T-helper 1 cell treated with Interleukin-12 subunit alpha and Interleukin-12 subunit beta and Interleukin-4 antibody, amounts not matched to agents 30 ng/mL and 1 ng/mL, for 36 hours (primary cell): Measurements from ENCODE around the gene PNMA8A. TPM values are rescaled to one million over a fixed set of nuclear protein-coding genes. Genes with fewer than 3 reads are reported as not detected.
"Not testable (repeated sequence)": the region's sequence is repeated elsewhere in the genome, so short reads cannot be mapped to it uniquely, and the experiment has no call there.

ENCODE experiments used
- intact Hi-C: fragments of 100-400 bp; cut with micrococcal nuclease; formaldehyde crosslinking; loops from one replicate; pipeline ENCODE4 v1.15.1; 2024
- total RNA-seq: library from RNA; stranded (reverse); gene quantifications from 2 replicates; pipeline ENCODE4 v1.2.3, GENCODE V29; 2022

PNMA8A gene
- total RNA-seq: not detected in 2 replicates

DNA sequence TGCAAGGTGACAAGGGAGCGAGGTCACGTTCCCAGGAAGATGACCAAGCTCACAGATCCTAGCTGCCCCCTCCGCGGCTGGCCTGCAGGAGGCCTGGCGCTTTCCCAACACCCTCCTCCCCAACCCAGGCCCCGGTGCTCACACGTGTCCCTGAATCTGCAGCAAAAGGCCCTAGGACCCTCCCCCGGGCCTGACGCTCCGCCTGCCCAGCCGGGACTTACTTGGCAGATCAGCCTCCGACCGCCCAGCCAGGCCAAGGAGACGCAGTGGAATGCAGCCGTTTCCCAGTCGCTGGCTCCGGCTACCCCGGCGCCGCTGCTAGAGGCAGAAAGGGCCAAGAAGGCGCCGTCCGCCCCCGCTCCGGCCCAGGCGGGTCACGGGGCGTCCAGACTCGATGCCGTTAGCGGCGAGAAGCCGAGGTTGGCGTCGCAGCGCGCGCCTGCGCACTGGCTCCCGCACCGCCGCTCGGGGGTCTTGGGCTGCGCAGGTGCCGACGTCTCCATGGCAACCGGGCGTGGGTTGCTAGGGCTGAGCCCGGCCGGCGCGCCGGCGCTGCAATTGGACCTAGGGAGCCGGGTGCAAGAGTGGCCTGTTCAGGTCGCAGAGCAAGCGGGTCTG, at the start of gene PNMA8A:
TSS of gene PNMA8A (minus strand) at position 448 of the 618 bp plus-strand sequence. CDS start 528 bp downstream, outside the sequence.
- intact Hi-C loops: no loop called here

DNA sequence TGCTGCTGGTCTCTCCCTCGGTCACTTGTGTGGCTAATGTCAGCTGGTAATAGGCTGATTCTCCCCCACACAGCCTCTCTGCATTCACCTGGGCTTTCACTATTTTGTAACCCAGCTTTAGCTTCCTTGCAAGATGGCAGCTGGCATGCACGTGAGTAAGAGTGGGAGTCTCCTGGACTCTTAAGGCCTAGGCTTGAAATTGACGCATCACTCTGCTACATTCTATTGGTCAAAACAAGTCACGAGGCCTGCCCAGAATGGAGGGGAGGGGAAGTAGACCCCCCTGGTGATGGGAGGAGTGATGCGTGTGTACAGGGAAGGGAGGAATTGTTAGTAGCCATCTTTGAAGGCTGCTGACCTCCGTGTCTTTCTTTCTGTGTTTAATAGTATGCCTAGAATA, 49.3 kb upstream of the PNMA8A start:
- intact Hi-C loops: no loop called here

DNA sequence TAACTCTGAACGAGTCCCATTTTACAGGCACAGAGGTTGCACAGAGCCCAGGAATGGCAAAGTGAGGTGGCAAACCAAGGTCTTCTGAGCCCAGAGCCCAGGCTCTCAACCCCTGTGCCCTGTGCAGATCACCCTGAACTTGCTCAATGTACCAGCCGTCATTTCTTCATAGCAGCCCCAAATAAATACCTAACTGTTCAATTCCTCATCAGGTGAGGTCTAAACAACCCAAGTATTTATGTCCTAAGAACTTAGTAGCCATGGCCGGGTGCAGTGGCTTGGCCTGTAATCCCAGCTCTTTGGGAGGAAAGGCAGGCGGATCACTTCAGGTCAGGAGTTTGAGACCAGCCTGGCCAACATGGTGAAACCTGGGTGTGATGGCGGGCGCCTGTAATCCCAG, 46.1 kb upstream of the PNMA8A start:
- intact Hi-C loops: no loop called here

DNA sequence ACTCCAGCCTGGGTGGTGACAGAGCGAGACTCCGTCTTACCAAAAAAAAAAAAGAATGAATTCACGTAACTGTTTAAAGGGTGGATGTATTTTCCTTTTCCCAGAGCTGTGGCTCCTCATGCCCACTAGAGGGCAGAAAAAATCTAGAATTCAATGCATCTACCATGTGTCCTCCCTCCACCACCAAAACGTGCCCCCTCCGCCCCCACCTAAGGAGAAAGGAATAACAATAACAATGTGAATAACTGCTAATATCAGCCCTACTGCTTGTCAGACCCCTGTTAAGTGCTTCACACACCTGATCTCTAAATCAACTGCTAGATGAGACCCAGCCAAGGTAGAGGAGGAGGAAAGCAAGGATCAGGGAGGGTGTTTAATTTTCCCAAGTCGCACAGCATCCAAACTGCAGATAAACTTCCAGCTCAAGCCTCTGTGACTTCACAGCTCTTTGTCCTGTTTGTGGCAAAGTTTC, 44.6 kb upstream of the PNMA8A start:
- intact Hi-C loops: loop anchor here (1.0 kb wide), 1 partner anchor 26 kb away; no protein-coding TSS in a partner anchor

DNA sequence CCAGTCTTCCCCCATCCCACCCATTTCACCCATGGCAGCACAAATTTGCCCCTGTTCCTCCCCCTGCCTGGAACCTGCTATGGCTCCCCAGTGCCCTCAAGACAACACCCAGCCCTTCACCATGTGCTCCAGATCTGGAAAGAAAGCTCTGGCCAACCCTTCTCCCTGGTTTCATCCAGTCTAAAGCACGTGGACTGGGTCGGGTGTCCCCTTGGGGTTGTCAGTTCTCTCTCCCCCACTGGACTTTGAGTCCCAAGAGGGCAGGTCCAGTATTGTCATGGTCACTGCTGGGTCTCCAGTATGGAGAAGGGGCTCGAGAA, 43.9 kb upstream of the PNMA8A start:
- intact Hi-C loops: loop anchor here (1.0 kb wide), 1 partner anchor 27 kb away; no protein-coding TSS in a partner anchor

- intact Hi-C loops: loop anchor here (1.0 kb wide), 1 partner anchor 28 kb away; no protein-coding TSS in a partner anchor
Measured at GRCh38 chr19:46514589-46515289, 43.4 kb upstream of the PNMA8A start.

DNA sequence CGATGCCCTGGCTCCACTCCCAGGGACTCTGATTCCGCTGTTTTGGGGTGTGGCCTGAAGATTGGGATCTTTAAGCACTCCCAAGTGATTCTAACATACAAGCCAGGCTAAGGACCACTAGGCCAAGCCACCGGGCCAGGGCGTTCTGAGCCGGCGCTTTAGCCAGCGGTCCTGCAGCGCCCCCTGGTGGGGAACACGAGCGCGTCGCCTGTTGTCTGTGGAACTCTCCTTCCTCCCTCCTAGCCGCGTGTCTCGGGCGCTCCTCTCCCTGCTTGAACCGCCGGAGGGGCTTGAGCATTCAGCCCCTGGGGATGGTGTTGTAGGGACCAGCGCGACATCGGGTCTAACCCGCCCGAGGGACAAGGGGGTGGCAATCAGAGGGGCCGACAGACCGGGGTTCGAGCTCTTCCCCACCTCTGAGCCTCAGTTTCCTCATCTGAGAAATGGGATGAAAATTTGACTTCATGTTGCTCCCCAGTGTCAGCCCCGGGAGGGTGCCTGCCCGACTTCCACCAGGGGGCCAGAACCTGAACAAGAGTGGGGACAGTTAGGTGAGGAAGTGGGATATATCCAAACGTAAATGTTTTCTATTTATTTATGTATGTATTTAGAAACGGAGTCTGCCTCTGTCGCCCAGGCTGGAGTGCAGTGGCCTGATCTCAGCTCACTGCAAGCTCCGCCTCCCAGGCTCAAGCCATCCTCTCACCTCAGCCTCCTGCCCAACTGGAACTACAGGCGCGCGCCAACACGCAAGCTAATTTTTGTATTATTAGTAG, 42.3 kb upstream of the PNMA8A start:
- intact Hi-C loops: loop anchor here (1.0 to 2.0 kb wide), 4 partner anchors 15 to 233 kb away; no protein-coding TSS in a partner anchor

DNA sequence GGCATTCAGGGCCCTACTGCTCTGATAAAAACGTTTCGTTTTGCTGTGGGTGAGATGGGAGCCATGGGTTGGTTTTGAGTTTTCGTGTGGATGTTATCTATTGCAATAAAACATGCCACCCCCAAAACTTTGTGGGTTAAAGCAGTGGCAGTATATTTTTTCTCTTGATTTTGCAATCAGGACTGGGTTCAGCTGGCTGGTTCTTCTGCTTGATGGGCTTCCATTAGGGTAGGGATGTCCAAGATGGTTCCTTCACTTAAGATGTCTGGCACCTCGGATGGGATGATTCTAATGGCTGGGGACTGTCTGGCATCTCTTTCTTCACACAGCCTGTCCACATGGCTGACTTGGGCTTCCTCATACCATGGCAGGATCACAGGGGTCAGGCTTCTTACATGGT, 39.9 kb upstream of the PNMA8A start:
- intact Hi-C loops: no loop called here

DNA sequence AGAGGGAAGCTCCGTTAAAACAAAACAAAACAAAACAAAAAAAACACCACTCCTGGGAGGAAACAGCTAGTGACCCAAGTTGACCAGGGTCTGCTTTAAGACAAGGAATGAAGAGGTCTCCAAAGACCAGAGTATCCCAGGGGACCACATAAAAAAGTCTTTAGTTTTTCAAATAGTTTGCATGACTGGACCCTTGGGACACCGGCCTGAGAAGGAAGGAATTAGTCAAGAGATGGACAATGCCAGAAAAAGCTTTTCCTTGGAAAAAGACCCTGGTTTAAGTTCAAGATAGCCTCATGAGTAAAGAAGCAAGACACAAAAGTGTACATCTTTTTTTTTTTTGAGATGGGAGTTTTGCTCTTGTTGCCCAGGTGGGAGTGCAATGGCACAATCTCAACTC, 36.8 kb upstream of the PNMA8A start:
- intact Hi-C loops: no loop called here

DNA sequence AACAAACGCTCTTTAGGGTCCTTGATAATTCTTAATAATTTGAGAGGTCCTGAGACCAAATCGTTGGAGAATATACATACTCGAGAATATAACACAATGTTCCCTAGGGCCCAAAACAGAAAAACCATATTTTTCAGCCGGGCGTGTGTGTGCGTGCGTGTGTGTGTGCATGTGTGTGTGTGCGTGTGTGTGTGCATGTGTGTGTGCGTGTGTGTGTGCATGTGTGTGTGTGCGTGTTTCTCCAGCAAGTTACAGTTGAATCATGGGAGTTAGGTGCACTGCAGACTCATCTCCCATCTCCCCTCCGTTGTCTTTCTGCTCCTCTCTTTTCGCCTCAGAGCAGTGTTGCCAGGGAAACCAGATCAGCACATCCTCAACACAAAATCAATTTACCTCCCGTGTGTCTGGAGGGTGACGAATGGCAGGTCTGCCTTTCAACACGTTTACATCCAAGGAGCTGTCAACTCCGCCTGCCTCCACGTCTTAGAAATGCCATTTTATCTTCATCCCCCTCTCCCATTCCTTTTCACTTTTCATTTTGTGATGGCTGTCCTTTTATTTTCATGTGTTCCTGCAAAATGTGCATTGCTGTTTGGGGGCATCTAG, 32.6 kb upstream of the PNMA8A start:
- intact Hi-C loops: no loop called here

GRCh38 chr19:46502891-46503290, 31.5 kb upstream of the PNMA8A start:
- intact Hi-C loops: no loop called here

- intact Hi-C loops: no loop called here
Measured at GRCh38 chr19:46499692-46500091, 28.3 kb upstream of the PNMA8A start.

GRCh38 chr19:46497773-46498172, 26.4 kb upstream of the PNMA8A start:
- intact Hi-C loops: no loop called here

- intact Hi-C loops: not testable (repeated sequence)
Measured at GRCh38 chr19:46496886-46497285, 25.5 kb upstream of the PNMA8A start.

GRCh38 chr19:46496304-46496703, 24.9 kb upstream of the PNMA8A start:
- intact Hi-C loops: no loop called here

DNA sequence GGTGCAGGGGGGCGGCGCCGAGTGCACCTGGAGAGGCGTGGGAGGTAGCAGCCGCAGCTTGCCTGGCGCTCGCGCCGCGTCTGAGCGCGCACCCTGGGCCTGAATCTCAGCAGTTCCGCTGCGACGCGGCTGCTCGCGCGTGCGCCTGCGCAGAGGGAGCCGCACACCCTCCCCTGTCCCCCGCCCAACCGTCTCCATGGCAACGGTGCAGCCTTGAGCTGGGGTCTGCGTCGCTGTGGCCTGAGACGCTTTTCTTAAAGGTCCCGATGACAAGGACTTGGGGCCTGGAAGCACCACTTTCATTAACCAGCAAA, 24.4 kb upstream of the PNMA8A start, which contains the start of gene PNMA8B:
TSS of gene PNMA8B (minus strand) at position 82 of the 314 bp plus-strand sequence. CDS start 402 bp downstream, outside the sequence.
- intact Hi-C loops: no loop called here

- intact Hi-C loops: loop anchor here (5.0 kb wide), 1 partner anchor 418 kb away; no protein-coding TSS in a partner anchor
Measured at GRCh38 chr19:46494941-46495785, 23.8 kb upstream of the PNMA8A start.

GRCh38 chr19:46494146-46494940, 23.0 kb upstream of the PNMA8A start:
- intact Hi-C loops: loop anchor here (5.0 kb wide), 1 partner anchor 417 kb away; no protein-coding TSS in a partner anchor
